NB4 (cell line): ENCODE data around the gene CARD16.

ENCODE experiments used
- CTCF ChIP-seq: IDR thresholded peaks from one replicate; pipeline ENCODE4 v1.5.1; 2012; ENCODE audit warnings: low read depth, low read length
- POLR2A ChIP-seq: IDR thresholded peaks from 2 replicates; pipeline ENCODE4 v1.6.1; 2011; ENCODE audit warnings: mild to moderate bottlenecking; ENCODE audit not compliant: insufficient read length; ENCODE audit errors: extremely low read depth

- no peak for TF ChIP-seq CTCF
- TF ChIP-seq POLR2A, result no peak
These were observed 52.4 kb downstream of the CARD16 start for GRCh38 chr11:104992781-104993180.
